ENCODE data around the gene NCAPG2.
"Not testable (repeated sequence)": the region's sequence is repeated elsewhere in the genome, so short reads cannot be mapped to it uniquely, and the experiment has no call there.

Gene NCAPG2

DNA sequence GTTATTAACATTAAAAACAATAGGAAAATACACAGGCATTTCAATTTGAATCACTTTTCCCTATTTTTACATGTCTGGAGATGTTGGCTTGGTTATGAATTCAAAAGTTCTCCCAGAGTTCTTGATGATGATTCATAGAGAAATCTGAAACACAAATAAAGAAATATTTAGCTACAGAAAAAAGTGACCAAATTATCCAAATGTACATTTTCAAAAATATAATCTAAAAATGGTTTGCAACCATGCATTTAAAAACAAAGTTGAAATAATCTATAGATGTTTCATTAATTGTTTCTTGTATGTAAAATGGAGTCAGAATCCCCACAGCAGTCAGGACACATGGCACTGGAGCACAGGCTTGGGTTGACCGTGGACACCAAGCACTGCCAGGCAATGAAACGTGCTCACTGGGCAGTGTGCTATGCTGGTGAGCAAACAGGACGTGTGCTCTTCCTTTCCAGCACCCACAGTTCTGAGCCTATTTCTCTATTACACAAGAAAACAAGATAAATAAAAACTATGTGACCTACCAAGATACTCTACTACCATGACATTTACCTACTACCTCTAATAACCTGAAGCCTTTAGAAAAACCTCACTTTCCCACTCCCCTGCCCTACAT is 72.9 kb downstream of the NCAPG2 start:
- H3K9ac ChIP-seq (ENCODE audit: low read depth, low read length), result no peak overlapping the region
- no peak overlapping the region for H2AFZ ChIP-seq (ENCODE audit: low read depth, low read length)
- H3K36me3 ChIP-seq (ENCODE audit: insufficient read depth, low read length), result peaks cover 80% of the 10 kb centered on the region
- H3K4me2 ChIP-seq (ENCODE audit: insufficient read depth, low read length), result no peak overlapping the region
- no peaks in the 10 kb centered on the region for H3K9me3 ChIP-seq (ENCODE audit: insufficient read depth, low read length, severe bottlenecking)
- H4K20me1 ChIP-seq (ENCODE audit: insufficient read depth, low read length), result no peaks in the 10 kb centered on the region
- ATAC-seq (ENCODE audit: insufficient read depth, low read depth) (no peak), DNase-seq (no peak)
- H3K79me2 ChIP-seq (ENCODE audit: insufficient read depth, low read length), result peaks cover 2% of the 10 kb centered on the region; the same call in 1 of the 2 replicates
- no peak for TF ChIP-seq EZH2 (IDR thresholded peaks at IDR 0.05; ENCODE audit: borderline replicate concordance, low read depth, low read length, severe bottlenecking)
- no peak for TF ChIP-seq CTCF (IDR thresholded peaks at IDR 0.05; ENCODE audit: borderline replicate concordance, extremely low read depth, low read length, poor library complexity, severe bottlenecking)
- no peaks in the 10 kb centered on the region for H3K4me1 ChIP-seq (ENCODE audit: insufficient read depth, low read length)
- no peaks in the 10 kb centered on the region for H3K27me3 ChIP-seq (ENCODE audit: insufficient read depth, low read length, poor library complexity)
- H3K4me3 ChIP-seq (ENCODE audit: low read depth in 1 of 2, low read length in 2 of 2), result no peak overlapping the region
- H3K27ac ChIP-seq (ENCODE audit: low read length), result no peak overlapping the region

DNA sequence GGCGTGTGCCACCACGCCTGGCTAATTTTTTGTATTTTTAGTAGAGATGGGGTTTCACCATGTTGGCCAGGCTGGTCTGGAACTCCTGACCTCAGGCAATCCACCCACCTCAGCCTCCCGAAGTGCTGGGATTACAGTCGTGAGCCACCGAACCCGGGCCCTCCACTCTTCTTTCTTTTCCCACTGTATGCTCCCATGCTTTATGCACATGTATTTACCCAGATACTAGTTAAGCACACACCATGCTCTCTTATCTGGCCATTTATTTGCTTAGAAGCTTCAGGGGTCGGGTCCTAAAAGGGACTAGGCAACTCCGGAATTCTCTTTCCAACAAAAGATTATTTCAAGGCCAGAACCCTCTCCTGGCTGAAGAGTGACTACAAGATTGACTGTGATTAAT is 78.3 kb downstream of the NCAPG2 start:
- ATAC-seq (ENCODE audit: insufficient read depth, low read depth); H3K27ac ChIP-seq (ENCODE audit: low read length); H3K9me3 ChIP-seq (ENCODE audit: insufficient read depth, low read length, severe bottlenecking); H3K9ac ChIP-seq (ENCODE audit: low read depth, low read length); H3K4me1 ChIP-seq (ENCODE audit: insufficient read depth, low read length); H3K79me2 ChIP-seq (ENCODE audit: insufficient read depth, low read length); H3K4me2 ChIP-seq (ENCODE audit: insufficient read depth, low read length); H4K20me1 ChIP-seq (ENCODE audit: insufficient read depth, low read length); H3K27me3 ChIP-seq (ENCODE audit: insufficient read depth, low read length, poor library complexity); H3K4me3 ChIP-seq (ENCODE audit: low read depth in 1 of 2, low read length in 2 of 2); DNase-seq; H2AFZ ChIP-seq (ENCODE audit: low read depth, low read length): not testable (repeated sequence)
- H3K36me3 ChIP-seq (ENCODE audit: insufficient read depth, low read length), result peaks cover 64% of the 10 kb centered on the region

- Histone ChIP-seq H3K9ac (ENCODE audit: low read depth, low read length) (no peak overlapping the region), H3K4me1 (ENCODE audit: insufficient read depth, low read length) (no peaks in the 10 kb centered on the region), H3K4me3 (ENCODE audit: low read depth in 1 of 2, low read length in 2 of 2) (no peak overlapping the region), H4K20me1 (ENCODE audit: insufficient read depth, low read length) (no peaks in the 10 kb centered on the region), H3K36me3 (ENCODE audit: insufficient read depth, low read length) (peaks cover 47% of the 10 kb centered on the region), H3K4me2 (ENCODE audit: insufficient read depth, low read length) (no peak overlapping the region), H3K27me3 (ENCODE audit: insufficient read depth, low read length, poor library complexity) (no peaks in the 10 kb centered on the region), H3K79me2 (ENCODE audit: insufficient read depth, low read length) (no peaks in the 10 kb centered on the region), H2AFZ (ENCODE audit: low read depth, low read length) (no peak overlapping the region), H3K9me3 (ENCODE audit: insufficient read depth, low read length, severe bottlenecking) (no peaks in the 10 kb centered on the region), H3K27ac (ENCODE audit: low read length) (no peak overlapping the region)
- DNase-seq (no peak), ATAC-seq (ENCODE audit: insufficient read depth, low read depth) (no peak)
- no peak for TF ChIP-seq EZH2 (IDR thresholded peaks at IDR 0.05; ENCODE audit: borderline replicate concordance, low read depth, low read length, severe bottlenecking)
- no peak for TF ChIP-seq CTCF (IDR thresholded peaks at IDR 0.05; ENCODE audit: borderline replicate concordance, extremely low read depth, low read length, poor library complexity, severe bottlenecking)
These were observed 81.4 kb downstream of the NCAPG2 start for GRCh38 chr7:158623241-158623640.

DNA sequence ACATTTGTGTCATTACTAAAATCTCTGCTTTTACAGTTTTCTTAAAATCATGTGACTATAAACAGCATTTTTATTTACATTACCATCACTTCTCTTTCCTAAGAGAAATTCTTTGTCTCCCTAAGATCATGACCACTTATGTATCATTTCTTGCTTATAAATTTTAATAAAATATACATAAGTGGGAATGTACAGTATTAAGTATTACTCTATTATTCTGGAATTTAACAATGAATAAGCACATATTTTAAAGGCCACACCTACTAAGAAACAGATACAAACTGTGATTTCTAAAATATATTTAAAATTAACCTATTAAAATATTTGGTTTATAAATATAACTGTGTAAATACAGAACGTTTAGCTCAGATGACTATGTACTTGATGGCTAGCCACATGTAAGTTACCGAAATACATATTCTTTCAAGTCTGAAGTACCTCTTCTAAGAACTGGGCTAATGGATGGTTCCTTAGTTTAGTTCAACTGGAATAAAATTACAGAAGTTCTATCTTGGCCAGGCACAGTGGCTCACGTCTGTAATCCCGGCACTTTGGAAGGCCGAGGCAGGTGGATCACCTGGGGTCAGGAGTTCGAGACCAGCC is 83.7 kb downstream of the NCAPG2 start:
- no peak overlapping the region for H3K4me2 ChIP-seq (ENCODE audit: insufficient read depth, low read length)
- H3K4me1 ChIP-seq (ENCODE audit: insufficient read depth, low read length), result no peaks in the 10 kb centered on the region
- ATAC-seq (ENCODE audit: insufficient read depth, low read depth) (no peak), DNase-seq (no peak)
- peaks cover 41% of the 10 kb centered on the region for H3K36me3 ChIP-seq (ENCODE audit: insufficient read depth, low read length)
- TF ChIP-seq EZH2 (IDR thresholded peaks at IDR 0.05; ENCODE audit: borderline replicate concordance, low read depth, low read length, severe bottlenecking), result no peak
- TF ChIP-seq CTCF (IDR thresholded peaks at IDR 0.05; ENCODE audit: borderline replicate concordance, extremely low read depth, low read length, poor library complexity, severe bottlenecking), result no peak
- H3K9me3 ChIP-seq (ENCODE audit: insufficient read depth, low read length, severe bottlenecking), result no peaks in the 10 kb centered on the region
- no peak overlapping the region for H2AFZ ChIP-seq (ENCODE audit: low read depth, low read length)
- H4K20me1 ChIP-seq (ENCODE audit: insufficient read depth, low read length), result no peaks in the 10 kb centered on the region
- no peaks in the 10 kb centered on the region for H3K27me3 ChIP-seq (ENCODE audit: insufficient read depth, low read length, poor library complexity)
- no peak overlapping the region for H3K4me3 ChIP-seq (ENCODE audit: low read depth in 1 of 2, low read length in 2 of 2)
- H3K9ac ChIP-seq (ENCODE audit: low read depth, low read length), result no peak overlapping the region
- H3K79me2 ChIP-seq (ENCODE audit: insufficient read depth, low read length), result no peaks in the 10 kb centered on the region
- H3K27ac ChIP-seq (ENCODE audit: low read length), result no peak overlapping the region
